ENCODE measurements around the gene GLI2. TPM values are rescaled to one million over a fixed set of nuclear protein-coding genes. Genes with fewer than 3 reads are reported as not detected.

Gene GLI2
- total and polyA plus RNA-seq, 2 of the 8 experiments (the other 6 are each of a cell fraction or from before 2014, with no cell fraction given), result 18.4 to 46.9 TPM

DNA sequence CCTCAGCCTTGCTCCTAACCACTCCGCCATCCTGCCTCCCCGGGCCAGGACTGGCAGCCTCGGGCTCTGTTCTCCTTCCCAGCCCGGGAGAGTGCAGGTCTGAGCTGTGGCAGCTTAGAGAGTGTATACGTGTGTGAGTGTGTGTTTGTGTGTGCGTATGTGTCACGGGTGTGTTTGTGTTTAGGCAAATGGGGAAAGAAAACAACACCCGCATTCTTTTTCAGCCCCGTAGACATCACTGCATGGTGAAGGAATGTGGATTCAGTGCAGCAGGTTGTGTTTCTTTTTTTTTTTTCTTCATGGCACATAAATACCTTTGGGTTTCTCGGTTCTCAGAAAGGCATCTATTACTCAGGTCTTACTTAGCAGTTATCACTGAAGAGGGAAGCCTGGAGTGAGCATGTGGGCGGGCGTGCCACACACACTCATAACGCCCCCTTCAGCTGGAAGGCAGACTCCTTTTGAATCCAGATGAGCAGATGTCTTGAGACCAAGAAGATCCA is 44.2 kb downstream of the GLI2 start:
- no peaks in the 10 kb centered on the region for H3K36me3 ChIP-seq (ENCODE audit: control insufficient read depth in 2 of 4, insufficient read depth in 4 of 4, low read length in 3 of 4)
- FAIRE-seq (no peak), DNase-seq (ENCODE audit: low read depth in 1 of 2, low spot score in 2 of 2) (no peak)
- no peak overlapping the region; the same call in 1 of the 2 replicates for H4K8ac ChIP-seq (ENCODE audit: extremely low read depth, insufficient read depth, low read length)
- no peaks in the 10 kb centered on the region; the same call in 1 of the 2 replicates for H3K23me2 ChIP-seq (ENCODE audit: low read depth, low read length)
- peak overlapping the region; percentile 80 for H4K91ac ChIP-seq (replicated peaks; ENCODE audit: insufficient read length, low read length)
- 0 out of 4 replicates have a peak overlapping the region, but pooled peaks of 1 of the 2 experiments have one; percentile 7 for H3K4me2 ChIP-seq (ENCODE audit: insufficient read depth in 1 of 2, low read depth in 2 of 2, low read length in 2 of 2)
- peaks cover 11 to 98% of the 10 kb centered on the region in 2 experiments for H3K79me2 ChIP-seq (ENCODE audit: control insufficient read depth in 1 of 2, insufficient read depth in 2 of 2, low read length in 2 of 2)
- peaks cover 10 to 27% of the 10 kb centered on the region in 2 experiments for H4K20me1 ChIP-seq (replicated peaks in 1 of 2; ENCODE audit: control insufficient read depth in 1 of 2, insufficient read depth in 2 of 2, low read length in 2 of 2)
- ChIA-PET CTCF (ENCODE audit: partially characterized antibody) (interaction anchor here (0.7 to 3.2 kb wide), 22 partner anchors 10 to 231 kb away, joined by 3 to 21 read pairs (median 4); no protein-coding TSS in a partner anchor), POLR2A (ENCODE audit: partially characterized antibody) (interaction anchor here (0.6 to 1.6 kb wide), 4 partner anchors 9 to 117 kb away, joined by 3 to 9 read pairs (median 4); no protein-coding TSS in a partner anchor)
- no peak overlapping the region for H2BK12ac ChIP-seq (ENCODE audit: low read depth, low read length)
- no peaks in the 10 kb centered on the region for H3K27me3 ChIP-seq (replicated peaks in 1 of 4; ENCODE audit: control insufficient read depth in 3 of 4, extremely low read depth in 1 of 4, insufficient read depth in 3 of 4, low read length in 3 of 4)
- no peak overlapping the region for H3K27ac ChIP-seq (ENCODE audit: low read depth, low read length)
- H3K14ac ChIP-seq (ENCODE audit: insufficient read length), result no peak overlapping the region
- H3K56ac ChIP-seq (replicated peaks; ENCODE audit: insufficient read length, low read depth, low read length), result no peak overlapping the region
- H3K4ac ChIP-seq (replicated peaks; ENCODE audit: insufficient read length, low read depth, low read length), result no peak overlapping the region
- H2BK20ac ChIP-seq (ENCODE audit: low read length), result 0 out of 2 replicates have a peak overlapping the region, but pooled peaks have one; percentile 43
- H2BK15ac ChIP-seq (ENCODE audit: low read length), result no peak overlapping the region
- H4K5ac ChIP-seq (ENCODE audit: insufficient read length, low read depth, low read length), result no peak overlapping the region
- no peak overlapping the region for H2BK120ac ChIP-seq (replicated peaks; ENCODE audit: low read depth, low read length)
- no peak overlapping the region for H3K23ac ChIP-seq (ENCODE audit: insufficient read length)
- no peak overlapping the region for H3K4me3 ChIP-seq (ENCODE audit: extremely low read depth in 1 of 4, insufficient read depth in 2 of 4, low read depth in 3 of 4, low read length in 4 of 4)
- H2AFZ ChIP-seq (ENCODE audit: low read length), result no peak overlapping the region
- no peaks in the 10 kb centered on the region for H3K9me3 ChIP-seq (ENCODE audit: insufficient read depth in 2 of 2, low read depth in 1 of 2, low read length in 1 of 2)
- peaks cover 33% of the 10 kb centered on the region for H3K79me1 ChIP-seq (ENCODE audit: low read depth, low read length)
- H3K4me1 ChIP-seq (replicated peaks in 1 of 4; ENCODE audit: control insufficient read depth in 3 of 4, insufficient read depth in 4 of 4, low read length in 3 of 4), result peaks cover 6 to 42% (median 27%) of the 10 kb centered on the region in 4 experiments
- H3K18ac ChIP-seq (ENCODE audit: extremely low read depth, low read length), result peak overlapping the region; percentile 66; the same call in 1 of the 2 replicates
- peak overlapping the region; percentile 94; the same call in 1 of the 2 replicates for H2AK5ac ChIP-seq (ENCODE audit: low read depth, low read length)
- H2BK5ac ChIP-seq (ENCODE audit: low read depth, low read length), result peak overlapping the region; percentile 73; the same call in 1 of the 2 replicates
- TF ChIP-seq SIN3A (conservative IDR thresholded peaks at IDR 0.05 in 1 of 2, IDR thresholded peaks at IDR 0.05 in 1 of 2; ENCODE audit: low read depth in 1 of 2, low read length in 2 of 2) (0 out of 4 replicates have a peak, but pooled peaks of 1 of the 2 experiments have one; percentile 15), RAD21 (IDR thresholded peaks at IDR 0.05 in 1 of 2, conservative IDR thresholded peaks at IDR 0.05 in 1 of 2; ENCODE audit: low read depth in 2 of 2, low read length in 2 of 2) (peak in 1 of 2 experiments; percentile 38; a peak in 1 of 4 replicates), MAX (IDR thresholded peaks at IDR 0.05) (0 out of 2 replicates have a peak, but pooled peaks have one; percentile 18), HDAC2 (IDR thresholded peaks at IDR 0.05; ENCODE audit: borderline replicate concordance in 1 of 2, low read depth in 2 of 2, low read length in 2 of 2) (no peak), TAF1 (IDR thresholded peaks at IDR 0.05; ENCODE audit: low read depth, low read length) (no peak)
- TF ChIP-seq, protein P1, sequence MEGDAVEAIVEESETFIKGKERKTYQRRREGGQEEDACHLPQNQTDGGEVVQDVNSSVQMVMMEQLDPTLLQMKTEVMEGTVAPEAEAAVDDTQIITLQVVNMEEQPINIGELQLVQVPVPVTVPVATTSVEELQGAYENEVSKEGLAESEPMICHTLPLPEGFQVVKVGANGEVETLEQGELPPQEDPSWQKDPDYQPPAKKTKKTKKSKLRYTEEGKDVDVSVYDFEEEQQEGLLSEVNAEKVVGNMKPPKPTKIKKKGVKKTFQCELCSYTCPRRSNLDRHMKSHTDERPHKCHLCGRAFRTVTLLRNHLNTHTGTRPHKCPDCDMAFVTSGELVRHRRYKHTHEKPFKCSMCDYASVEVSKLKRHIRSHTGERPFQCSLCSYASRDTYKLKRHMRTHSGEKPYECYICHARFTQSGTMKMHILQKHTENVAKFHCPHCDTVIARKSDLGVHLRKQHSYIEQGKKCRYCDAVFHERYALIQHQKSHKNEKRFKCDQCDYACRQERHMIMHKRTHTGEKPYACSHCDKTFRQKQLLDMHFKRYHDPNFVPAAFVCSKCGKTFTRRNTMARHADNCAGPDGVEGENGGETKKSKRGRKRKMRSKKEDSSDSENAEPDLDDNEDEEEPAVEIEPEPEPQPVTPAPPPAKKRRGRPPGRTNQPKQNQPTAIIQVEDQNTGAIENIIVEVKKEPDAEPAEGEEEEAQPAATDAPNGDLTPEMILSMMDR (IDR thresholded peaks at IDR 0.05; ENCODE audit: control extremely low read depth in 1 of 3, insufficient read depth in 1 of 3, low read depth in 1 of 3, low read length in 3 of 3), result peak in 1 of 3 experiments; percentile 35; a peak in 1 of 4 replicates
- 60% methylated on average over 13 of the region's 13 CpGs; no CpG with 5 or more reads in 1 of the 2 experiments for WGBS, 2 experiments (ENCODE audit: extremely low coverage in 1 of 2, insufficient coverage in 1 of 2, insufficient read length in 1 of 2, insufficient replicate concordance in 2 of 2, low coverage in 1 of 2, low lambda C conversion rate in 2 of 2, missing lambda C conversion rate in 1 of 2)
- H3K9ac ChIP-seq (replicated peaks in 1 of 4; ENCODE audit: extremely low read depth in 1 of 4, low read depth in 3 of 4, low read length in 3 of 4), result no peak overlapping the region

Data from H1 (cell line).